HG02588 (cell line): ENCODE results near the gene DCAF7.

ENCODE experiments used
- ATAC-seq: cut with Tn5 transposase; IDR thresholded peaks from one replicate; pipeline ENCODE4 v1.9.1; 2021; ENCODE audit warnings: mild to moderate bottlenecking, moderate library complexity; ENCODE audit not compliant: unreplicated experiment

The DCAF7 gene

DNA sequence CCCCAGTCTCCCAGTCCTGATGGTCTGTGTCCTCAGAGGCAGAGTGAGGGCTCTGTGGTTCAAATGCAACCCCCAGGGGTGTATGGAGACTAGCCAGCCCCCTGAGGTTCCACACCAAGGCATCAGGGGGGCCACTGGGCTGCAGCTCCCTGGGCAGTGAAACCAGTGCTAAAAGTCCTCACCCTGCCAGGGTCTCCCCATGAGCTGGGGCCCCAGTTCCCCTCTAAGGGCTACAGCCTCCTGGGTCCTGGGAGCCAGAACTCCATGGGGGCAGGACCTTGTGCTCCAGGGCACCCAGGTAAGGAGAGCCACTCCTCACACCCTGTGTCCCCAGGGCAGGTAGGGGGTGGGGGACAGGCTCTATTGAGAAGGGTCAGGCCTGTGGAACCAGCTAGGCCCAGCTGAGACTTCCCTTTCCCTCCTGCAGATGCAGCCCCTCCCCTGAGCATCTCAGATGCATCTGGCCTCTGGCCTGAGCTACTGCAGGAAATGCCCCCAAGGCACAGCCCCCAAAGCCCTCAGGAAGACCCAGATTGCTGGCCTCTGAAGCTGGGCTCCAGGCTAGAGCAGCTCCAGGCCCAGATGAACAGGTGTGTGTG, 6.4 kb upstream of the DCAF7 start:
- no peak for ATAC-seq

DNA sequence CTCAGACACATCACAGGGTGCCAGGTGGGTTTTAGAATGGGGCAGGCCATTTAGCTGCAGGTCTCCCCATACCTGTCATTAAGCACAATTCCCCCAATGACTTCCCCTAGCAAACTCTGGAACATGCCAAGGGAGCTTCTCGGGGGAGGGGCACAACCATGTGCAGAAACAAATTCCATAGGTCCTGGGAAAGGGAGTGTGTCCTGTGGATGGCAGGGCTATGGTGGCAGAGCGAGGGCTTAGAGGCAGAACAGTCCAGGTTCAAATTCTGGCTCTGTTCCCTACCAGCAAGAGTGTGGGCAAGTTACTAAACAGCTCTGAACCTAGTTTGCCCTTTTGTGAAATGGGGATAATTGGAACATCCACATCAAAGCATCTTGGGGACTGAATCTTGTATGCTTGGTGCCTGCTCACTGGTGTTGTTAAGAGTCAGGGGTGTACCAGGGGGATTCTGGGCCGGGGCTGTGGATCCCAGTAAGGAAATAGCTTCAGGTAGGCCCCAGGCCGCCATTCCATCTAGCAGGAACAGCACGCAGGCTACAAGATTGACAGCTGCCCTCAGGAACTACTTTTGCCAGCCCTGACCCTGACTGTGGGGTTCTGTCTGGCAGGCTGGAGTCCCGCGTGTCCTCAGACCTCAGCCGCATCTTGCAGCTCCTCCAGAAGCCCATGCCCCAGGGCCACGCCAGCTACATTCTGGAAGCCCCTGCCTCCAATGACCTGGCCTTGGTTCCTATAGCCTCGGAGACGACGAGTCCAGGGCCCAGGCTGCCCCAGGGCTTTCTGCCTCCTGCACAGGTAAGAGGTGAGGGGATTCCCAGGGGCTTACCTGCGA, 5.6 kb upstream of the DCAF7 start:
- no peak for ATAC-seq

DNA sequence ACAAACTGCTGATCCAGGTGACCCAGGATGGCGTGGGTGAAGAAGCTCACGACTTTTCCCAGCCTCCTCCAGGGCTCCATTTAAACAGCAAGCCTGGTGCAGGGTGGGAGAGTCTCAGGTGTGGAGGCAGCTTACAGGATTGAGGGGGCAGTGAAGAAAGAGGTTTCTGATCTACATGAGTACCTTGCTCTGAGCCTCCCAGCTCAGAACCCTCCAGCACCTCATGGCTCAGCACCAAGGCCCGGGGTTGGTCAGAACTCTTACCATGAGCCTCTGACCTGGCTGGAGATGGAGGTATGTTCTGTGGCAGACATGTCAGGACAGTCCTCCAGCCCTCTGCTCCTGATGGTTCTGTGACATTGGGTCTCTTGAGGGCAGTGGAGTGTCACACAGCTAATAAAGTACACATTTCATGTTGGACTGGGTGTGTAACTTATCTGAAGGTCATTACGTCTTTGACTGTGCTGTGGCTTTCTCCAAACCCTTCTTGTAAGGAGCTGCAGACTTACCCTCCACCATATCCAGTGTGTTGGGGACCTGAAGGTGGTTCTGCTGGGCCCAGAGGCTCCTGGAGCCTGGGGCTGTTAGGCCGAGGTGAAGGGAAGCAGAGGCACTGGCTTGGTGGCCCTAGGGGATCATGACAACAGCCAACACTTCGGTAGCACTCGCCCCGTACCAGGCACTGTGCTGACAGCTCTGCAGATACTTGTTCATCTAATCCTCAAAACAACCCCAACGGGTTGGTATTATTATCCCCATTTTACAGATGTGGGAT, 3.8 kb upstream of the DCAF7 start:
- ATAC-seq, result no peak

DNA sequence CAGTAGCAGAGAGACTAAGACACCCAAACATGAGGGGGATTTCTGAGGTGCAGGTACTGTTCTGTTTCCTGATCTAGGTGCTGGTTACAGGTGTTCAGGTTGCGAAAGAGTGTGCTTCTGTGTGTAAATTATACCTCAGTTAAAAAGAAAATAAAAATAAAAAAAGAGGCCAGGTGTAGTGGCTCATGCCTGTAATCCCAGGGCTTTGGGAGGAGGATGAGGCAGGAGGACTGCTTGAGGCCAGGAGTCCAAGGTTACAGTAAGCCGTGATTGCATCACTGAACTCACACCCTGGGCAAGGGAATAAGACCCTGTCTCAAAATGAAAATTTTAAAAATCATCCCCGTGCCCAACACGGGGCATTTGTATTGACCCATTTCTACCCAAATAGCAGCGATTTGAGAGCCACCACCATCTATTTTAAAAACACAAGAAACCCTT, 3.2 kb upstream of the DCAF7 start:
- ATAC-seq, result no peak

DNA sequence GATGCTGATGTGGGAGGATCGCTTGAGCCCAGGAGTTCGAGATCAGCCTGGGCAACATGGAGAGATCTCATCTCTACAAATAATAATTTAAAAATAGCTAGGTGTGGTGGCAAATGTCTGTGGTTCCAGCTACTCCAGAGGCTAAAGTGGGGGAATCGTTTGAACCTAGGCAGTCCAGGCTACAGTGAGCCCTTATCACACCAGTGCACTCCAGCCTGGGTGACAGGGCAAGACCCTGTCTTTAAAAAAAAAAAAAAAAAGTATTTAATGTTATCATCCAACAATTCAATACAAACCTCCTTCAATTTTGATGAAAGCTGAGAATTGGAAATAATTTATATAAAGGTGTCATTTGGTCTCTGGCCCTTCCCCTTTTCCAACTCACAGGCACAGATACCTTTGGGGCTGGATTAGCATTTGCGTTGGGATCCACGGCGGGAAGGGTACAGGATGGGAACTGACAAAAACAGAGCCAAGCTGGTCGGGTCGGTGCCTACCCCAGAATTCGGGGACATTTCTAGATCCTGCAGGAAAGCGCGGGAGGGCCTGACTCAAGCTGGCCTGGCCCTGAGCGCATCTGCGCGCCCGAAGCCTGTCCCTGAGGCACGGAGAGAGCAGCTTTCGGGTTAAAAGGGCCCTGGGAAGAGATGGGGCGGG, 860 bp upstream of the DCAF7 start:
- ATAC-seq, result peak; percentile 16

DNA sequence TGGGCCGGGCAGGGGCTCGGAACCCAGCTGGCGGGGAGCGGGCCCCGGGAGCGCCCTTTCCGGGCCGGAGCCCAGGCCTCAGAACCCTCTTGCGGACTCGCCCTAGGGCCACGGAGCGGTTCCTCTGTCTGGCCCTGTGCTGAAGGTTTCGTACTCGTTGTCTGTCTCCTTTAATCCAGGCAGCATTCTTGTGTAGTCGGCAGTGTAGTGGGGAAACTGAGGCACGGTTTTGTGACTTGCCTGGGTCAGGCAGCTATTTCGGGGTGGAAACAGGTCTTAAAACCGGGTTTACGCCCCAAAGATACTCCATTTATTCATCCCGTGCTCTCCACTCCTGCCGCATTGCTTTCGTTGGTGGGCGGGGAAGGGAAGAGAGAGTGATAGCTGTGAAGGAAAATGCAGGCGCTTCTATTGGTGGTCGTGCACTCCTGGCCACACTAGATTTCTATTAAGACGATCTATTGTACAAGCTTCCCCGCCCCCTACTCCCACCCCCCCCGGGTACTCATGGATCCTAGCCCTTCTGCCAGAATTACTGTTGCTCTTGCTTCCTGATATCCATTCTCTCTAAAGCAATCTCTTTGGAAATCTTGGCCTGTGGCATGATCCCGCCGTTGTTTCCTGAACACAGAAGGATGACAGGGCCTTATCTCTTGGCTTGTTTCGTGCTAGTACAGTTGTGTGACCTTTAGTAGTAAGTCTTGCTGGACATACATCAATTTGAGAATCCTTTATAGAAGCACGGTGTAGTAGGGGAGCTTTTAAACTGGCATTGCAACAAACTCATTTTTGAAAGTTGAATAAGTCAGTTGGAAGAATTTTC, 751 bp downstream of the DCAF7 start:
- peak; percentile 3 for ATAC-seq

DNA sequence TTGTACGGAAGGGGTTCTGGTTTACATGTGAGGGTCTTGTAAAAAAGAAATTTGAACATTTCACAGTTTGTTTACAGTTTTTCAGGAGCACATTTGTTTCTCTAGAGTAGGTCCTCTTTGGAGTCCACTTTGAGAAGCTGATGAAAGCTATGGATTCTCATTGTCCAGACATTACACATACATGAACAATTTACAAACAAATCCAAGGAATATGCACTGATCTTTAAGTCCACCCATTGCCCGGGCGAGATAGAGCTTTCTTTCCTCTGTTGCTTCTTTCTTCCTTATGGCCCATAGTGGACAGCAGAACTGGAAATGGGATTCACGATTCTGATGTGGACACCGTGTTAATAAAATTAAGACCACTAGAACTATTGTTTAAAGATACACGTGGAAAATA, 1.9 kb downstream of the DCAF7 start:
- no peak for ATAC-seq

DNA sequence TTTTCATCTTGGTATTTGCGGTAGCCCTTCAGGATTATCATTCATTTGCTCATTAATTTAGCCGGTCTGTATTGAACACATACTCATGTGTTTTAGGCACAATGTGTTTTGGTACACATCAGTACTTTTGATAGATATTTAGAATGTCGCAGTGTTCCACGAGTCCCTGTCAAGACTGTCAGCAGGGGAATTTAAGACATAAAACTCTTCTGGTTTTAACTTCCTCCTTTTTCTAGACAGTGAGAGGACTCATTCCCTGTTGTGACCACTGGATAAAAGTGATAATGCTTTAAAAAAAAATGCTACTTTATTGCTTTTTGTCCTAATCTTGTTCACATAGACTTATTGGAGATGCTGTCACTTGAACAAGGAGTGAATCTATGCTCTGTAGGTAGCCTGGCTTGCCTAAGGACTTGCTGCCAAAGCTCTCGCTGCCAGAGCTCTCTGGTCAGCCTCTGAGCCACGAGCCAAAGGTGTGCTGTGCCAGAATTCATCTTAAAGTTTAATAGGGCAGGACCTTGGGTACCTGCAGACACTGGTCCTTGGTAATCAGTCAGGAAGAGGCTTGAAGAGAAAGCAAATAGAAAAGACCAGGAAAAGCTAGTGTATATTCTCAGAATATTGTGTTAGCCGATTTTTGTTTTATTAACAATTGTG, 5.4 kb downstream of the DCAF7 start:
- no peak for ATAC-seq

DNA sequence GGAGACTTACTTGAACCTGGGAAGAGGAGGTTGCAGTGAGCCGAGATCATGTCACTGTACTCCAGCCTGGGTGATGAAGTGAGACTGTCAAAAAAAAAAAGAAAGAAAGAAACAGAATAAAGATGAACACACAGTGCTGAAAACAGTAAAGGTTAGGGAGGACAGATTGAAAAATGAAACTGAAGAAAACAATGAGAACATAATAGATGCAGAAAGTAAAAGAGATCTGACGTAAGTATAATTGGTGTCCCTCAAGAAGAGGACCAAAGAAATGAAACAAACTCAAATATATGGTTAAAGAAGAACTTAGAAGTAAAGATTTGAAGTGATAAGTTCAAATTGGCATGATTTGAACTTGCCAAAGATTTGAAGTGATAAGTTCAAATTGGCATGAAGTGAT, 7.1 kb downstream of the DCAF7 start:
- ATAC-seq, result no peak

DNA sequence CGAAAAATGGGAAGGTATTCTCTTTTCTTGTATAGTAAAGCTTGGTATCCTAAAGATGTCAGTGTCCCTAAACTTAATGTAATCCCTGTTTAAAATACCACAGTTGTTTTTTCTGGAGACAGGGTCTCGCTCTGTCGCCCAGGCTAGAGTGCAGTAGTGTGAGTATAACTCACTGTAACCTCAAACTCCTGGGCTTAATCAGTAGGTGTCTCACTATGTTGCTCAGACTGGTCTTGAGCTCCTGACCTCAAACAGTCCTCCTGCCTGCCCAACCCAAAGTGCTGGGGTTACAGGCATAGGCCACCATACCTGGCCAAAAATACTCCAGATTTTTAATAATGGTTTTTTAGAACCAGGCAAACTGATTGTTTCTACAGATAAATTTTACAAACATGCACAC, 8.2 kb downstream of the DCAF7 start:
- no peak for ATAC-seq

DNA sequence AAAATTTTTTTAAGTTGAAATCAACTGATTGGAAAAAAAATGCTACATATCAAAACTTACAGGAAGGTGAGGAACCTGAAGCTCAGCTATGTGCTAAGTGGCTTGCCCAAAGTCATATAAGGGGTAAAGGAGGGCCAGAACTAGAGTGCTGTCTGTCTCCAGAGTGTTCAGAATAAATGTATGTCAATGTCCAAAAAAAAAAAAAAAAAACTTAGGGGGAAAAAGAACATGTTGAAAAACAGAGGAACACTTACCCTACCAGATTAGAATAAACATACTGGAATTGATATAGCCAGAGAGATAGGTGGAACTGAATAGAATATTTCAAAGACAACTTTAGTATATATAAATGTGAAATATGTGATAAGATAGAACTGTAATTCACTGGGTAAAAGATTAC, 11.5 kb downstream of the DCAF7 start:
- no peak for ATAC-seq

DNA sequence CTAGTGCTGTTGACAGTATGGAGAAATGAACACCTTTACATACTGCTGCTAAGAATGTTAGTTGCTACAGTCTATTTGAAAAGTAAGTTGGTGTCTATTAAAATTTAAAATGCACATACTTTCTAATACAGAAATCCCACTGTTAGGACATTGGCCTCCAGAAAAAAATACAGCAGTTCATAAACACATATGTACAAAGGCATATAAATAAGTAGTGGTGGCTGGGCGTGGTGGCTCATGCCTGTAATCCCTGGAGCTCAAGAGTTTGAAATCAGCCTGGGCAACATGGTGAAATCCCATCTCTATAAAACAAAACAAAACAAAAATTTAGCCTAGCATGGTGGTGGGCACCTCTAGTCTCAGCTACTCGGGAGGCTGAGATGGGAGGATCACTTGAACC, 13.1 kb downstream of the DCAF7 start:
- ATAC-seq, result no peak

DNA sequence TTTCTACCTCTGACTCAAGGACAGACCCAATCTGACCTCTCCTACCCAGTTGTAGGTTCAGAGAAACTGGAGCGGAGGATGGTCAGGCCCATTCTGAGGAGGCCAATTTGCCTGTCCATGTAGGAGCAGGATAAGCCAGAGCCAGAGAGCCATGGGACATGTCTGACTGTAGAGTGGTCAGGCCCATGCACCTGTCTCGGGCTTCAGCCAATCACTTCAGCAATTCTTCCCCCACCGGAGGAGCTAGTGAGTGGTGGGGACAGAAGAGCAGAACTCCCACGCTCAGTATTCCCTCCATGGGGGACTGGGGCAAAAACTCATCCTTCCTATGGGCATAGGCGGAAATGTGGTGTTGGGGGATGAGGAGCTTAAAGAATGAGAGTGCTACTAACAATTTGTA, 14.3 kb downstream of the DCAF7 start:
- ATAC-seq, result no peak

DNA sequence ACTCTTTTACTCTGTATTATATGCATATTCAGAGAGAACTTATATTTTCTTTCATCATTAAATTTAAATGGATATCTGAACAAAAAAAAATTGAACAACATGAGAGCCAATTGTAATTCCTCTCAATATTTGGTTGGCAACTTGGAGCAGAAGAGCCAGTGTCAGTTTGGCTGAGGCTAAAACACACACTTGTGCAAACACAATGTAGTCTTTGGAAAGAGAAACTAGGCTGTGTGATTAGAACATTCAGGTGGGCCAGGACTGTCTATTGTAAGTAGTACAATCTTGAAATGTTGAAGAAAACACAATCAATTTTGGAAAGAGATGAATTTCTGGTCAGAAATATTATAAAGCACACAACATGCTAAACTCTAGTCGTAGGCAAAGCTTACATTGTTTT, 17.0 kb downstream of the DCAF7 start:
- ATAC-seq, result no peak

DNA sequence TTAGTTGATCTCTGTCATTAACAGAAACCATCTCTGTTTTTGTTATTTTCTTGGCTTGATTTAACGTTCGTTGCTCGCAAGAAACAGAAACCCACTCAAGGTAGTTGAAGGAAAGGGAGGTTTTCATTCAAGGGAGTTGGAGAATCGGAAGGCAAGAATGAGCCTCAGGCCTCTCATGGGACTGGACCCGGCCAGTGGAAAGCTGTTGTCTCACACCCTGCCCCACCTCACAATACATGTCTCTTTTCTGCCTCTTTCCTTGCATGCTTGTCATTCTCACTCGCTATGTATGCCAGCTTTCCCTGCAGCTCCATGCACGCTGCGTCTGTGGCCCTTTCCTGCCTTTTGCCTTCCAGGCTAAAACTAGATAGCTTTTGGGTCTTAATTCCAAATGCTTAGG, 18.3 kb downstream of the DCAF7 start:
- no peak for ATAC-seq

DNA sequence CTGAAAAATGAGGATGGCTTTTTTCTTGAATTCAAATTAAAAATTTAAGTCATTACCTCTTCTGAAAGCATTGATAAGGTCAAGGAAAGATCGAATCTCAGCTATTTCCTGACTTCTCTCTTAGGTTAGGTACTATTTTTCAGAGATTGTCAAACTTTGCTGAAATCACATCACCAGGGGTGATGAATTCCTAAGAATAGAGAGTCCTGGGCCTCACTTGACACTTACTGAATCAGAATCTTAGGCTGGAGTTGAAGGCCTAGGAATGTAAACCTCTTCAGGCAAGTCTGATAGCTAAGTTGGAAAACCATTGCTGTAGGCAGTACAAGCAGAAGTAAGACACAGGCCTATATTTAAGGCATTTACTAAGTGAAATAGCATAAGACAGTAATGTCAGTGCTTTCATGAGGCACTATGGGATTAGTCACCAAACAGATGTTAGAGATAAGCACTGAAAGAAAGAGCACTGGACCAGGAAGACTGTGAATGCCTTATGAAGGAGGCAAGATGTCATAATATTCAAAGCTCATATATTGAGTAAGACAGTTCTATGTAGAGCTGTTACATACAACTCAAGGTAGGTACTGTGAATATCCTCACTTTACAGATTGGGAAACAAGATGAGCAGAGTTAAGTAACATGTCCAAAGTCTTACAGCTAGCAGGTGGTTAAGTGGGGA, 21.5 kb downstream of the DCAF7 start:
- no peak for ATAC-seq

DNA sequence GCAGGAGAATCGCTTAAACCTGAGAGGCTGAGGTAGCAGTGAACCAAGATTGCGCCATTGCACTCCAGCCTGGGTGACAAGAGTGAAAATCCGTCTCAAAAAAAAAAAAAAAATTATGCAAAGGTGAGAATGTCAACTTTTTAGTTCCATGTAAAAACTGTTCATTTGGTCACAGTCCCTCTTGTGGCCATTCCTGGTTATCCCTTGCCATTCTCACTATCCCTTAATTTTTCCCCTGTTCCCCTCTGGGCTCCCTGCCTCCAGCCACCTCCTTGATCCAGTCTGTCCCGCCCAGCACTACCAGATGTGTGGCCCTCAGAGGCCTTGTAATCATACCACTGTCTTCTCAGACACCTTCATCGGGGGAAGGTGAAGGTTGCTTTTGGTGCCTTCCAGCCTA, 23.4 kb downstream of the DCAF7 start:
- no peak for ATAC-seq

DNA sequence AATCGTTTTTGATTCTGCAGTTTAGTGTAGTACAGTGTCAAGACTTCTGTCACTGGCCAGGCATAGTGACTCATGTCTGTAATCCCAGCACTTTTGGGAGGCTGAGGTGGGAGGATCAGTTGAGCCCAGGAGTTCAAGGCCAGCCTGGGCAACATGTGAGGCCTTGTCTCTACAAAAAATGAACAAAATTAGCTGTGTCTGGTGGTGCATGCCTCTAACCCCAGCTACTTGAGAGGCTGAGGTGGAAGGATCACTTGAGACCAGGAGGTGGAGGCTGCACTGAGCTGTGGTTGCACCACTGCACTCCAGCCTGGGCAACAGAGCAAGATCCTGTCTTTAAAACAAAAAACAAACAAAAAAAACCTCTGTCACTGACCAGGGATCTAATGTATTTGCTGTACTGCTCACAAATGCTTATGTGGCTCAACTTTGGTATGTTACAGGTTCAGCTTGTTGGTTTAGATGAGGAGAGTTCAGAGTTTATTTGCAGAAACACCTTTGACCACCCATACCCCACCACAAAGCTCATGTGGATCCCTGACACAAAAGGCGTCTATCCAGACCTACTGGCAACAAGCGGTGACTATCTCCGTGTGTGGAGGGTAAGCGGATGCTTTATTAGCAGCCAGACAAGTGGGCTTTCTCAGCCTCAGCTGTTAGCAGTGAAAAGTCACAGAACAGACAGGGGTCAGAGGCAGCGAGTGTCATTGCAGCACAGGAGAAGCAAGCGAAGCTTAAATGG, 27.9 kb downstream of the DCAF7 start:
- no peak for ATAC-seq

DNA sequence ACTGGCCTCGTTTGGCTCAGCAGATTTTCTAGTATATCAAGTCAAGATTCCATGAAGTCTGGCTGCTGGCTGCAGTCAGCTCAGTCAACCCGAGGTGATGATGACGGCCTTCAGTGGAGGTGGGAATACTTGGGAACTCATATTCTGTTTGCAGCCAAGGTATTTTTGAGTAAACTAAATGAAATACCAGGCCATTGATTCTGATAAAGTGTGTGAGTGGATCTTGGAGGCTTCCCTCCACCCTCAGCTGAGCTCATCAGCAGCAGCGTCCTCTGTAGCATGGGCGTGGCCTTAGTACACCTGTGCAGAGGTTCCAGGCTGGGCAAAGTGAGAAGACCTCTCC, 28.5 kb downstream of the DCAF7 start:
- ATAC-seq, result no peak
